Measurements from ENCODE around the gene CD82.
A peak's percentile ranks its signal among the peaks of the same experiment; 100 is the strongest.
"Not testable (repeated sequence)": the region's sequence is repeated elsewhere in the genome, so short reads cannot be mapped to it uniquely, and the experiment has no call there.

Gene CD82

DNA sequence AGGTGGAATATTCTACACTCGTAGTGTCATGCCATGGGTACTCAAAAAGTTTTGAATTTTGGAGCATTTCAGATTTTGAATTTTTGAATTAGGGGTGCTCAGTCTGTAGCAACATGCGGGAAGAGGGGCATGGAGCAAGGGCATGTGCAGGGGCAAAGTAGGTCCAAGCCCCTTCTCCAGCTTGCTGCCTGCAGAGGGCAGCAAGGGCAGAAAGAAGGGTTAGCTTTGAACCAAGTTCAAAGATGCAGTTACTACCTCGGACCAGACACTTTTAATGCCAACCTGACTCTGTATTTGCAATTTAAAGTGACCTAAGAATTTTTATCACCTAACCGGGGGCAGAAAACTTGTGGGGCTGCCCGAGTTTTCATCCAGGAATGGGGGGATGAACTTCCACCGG, 68.2 kb downstream of the CD82 start:
- DNase-seq (ENCODE audit: low read depth): no peak

DNA sequence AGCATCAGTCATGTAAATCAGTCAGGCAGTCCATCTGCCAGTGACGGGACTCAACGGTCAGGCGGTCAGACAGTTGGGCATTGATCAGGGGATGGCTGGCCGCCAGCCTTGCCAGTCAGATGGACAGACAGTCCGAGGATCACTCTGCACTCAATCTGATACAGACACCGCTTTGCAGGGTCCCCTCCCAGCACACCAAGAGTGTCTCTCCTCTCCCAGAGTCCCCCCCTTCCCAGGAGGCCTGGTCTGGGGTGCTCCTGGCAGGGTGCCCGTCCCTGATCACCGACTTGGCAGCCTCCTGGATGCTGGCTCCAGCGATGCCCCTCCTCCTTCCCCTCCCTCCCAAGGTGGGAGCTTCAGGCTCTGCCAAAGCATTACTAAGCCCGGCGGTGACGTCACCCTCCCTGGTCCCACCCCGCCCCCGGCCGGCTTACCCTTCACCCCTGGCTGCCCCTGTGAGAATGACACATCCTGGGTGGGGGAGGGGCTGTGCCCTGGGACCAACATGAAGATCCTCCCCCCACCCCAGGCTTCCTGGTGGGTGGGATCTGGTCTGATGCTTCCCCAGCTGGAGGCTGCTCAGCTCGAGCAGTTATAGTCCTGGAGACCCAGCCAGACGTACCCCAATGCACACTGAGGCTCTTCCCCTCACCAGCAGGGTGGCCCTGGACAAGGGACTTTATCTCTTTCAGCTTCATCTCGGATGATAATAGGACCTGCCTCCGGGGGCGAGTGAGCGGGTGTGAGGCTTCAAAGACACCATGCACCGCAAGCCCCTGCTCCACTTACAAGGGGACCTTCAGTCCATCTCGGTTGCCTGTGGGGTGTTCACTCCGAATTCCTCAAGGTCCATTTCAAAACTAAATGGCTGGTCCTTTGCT, 69.2 kb downstream of the CD82 start:
- DNase-seq (ENCODE audit: low read depth): peak; percentile 28

- DNase-seq (ENCODE audit: low read depth): no peak
Observed at GRCh38 chr11:44637487-44637886, 72.0 kb downstream of the CD82 start.

DNA sequence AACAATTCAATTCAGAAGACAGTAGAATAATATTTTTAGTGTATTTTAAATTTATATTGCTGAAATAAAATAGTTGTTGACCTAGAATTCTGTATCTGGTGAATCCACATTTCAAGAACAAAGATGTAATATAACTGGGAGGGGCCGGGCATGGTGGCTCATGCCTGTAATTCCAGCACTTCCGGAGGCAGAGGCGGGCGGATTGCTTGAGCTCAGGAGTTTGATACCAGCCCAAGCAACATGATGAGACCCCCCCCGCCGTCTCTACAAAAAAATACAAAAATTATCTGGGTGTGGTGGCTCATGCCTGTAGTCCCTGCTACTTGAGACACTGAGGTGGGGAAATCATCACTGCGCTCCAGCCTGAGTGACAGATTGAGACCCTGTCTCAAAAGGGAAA, 72.6 kb downstream of the CD82 start:
- no peak for DNase-seq (ENCODE audit: low read depth)

DNA sequence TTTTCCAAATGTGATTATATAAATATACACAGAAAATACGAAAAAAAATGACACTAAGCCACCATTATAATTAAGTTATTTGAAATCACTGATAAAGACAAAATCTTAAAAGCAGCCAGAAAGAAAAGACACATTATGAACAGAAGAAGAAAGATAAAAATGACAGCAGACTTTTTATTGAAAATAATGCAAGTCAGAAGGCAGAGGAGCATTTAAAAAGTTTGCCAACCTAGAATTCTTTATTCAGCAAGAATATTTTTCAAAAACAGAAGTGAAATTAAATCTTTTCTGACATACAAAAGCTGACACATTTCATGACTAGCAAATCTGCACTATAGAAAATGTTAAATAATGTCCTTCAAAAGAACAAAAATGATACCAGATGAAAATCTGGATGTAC, 77.8 kb downstream of the CD82 start:
- no peak for DNase-seq (ENCODE audit: low read depth)

DNA sequence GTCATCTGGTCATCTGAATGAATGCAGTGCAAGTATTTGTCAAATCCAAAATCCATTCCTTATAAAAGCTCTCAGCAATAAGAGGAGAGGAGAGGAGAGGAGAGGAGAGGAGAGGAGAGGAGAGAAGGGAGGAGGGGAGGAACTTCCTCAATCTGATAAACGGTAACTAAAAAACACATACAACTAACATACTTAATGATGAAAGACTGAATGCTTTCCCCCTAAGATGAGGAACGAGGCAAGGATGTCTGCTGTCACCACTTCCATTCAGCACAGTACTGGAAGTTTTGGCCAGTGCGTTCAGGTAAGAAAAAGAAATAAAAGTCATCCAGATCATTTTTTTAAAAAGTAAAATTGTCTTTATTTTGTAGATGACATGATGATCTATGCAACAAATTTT, 80.4 kb downstream of the CD82 start:
- no peak for DNase-seq (ENCODE audit: low read depth)

GRCh38 chr11:44647255-44647955, 81.9 kb downstream of the CD82 start:
- not testable (repeated sequence) for DNase-seq (ENCODE audit: low read depth)

GRCh38 chr11:44648109-44648508, 82.6 kb downstream of the CD82 start:
- DNase-seq (ENCODE audit: low read depth): no peak

GRCh38 chr11:44651535-44652155, 86.2 kb downstream of the CD82 start:
- DNase-seq (ENCODE audit: low read depth): no peak

GRCh38 chr11:44652901-44653644, 87.6 kb downstream of the CD82 start:
- no peak for DNase-seq (ENCODE audit: low read depth)

DNA sequence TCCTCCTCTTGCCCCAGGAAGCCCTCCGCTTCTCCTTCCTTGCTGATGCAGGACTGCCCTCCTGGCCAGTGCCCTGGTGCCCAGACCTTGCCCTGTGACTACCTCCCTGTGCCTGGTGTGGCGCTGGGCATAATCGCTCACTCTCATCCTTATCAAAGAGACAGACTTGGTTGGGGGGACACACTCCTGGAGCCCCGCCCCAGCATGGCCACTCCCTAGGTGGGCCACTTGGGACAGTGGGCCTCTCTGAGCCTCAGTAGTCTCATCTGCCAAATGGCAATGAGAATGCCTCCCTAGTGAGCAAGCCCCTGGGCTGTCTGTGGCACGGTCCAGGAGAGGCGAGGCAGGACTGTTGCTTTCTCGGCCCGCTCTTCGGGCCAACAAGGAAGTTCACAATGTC, 88.6 kb downstream of the CD82 start:
- no peak for DNase-seq (ENCODE audit: low read depth)

GRCh38 chr11:44654596-44654995, 89.1 kb downstream of the CD82 start:
- DNase-seq (ENCODE audit: low read depth): no peak

GRCh38 chr11:44657836-44658505, 92.5 kb downstream of the CD82 start:
- no peak for DNase-seq (ENCODE audit: low read depth)

DNA sequence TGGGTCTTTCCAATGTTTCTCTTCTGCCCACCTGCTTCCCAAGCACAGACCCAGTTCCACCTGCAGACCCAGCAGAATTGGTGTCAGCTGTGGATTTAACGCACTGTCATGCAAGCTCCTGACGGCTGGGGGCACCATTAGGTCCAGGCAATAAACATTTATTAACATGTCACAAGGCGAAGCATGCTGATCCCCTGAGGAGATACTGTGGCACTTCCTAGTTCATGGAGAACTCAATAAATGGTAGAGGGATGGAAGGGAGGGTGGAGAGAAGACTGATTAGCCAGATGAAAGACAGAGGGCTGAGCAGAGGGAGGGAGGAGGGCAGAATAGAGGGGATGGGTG, 93.0 kb downstream of the CD82 start:
- no peak for DNase-seq (ENCODE audit: low read depth)

DNA sequence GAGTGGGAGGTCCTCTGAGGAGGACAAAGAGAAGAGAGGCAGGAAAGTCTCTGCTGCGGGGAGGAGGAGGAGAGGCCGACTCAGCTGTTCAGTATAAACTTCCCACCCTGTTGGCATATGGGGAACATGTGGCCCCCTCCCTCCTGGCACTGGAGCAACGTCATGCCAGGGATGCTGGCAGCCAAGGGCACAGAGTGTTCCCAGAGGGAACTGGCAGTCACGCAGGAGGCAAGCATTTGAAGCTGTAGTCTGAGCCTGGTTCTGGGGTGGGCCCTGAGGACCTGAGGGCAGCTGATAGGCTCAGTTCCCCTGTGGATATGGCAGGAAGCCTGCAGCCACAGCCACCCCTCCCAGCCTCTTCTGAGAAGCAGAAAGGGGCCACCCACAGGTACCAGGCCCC, 94.2 kb downstream of the CD82 start:
- DNase-seq (ENCODE audit: low read depth): no peak

GRCh38 chr11:44660535-44660934, 95.1 kb downstream of the CD82 start:
- DNase-seq (ENCODE audit: low read depth): not testable (repeated sequence)

- no peak for DNase-seq (ENCODE audit: low read depth)
Observed at GRCh38 chr11:44661311-44661717, 95.9 kb downstream of the CD82 start.

Measured in stromal cell of bone marrow (primary cell).